Measurements from ENCODE around the gene PACSIN1.

GRCh38 chr6:34561227-34561530 is 95.3 kb downstream of the PACSIN1 start:
- TF ChIP-seq CTCF (conservative IDR thresholded peaks at IDR 0.05; ENCODE audit: low read depth, low read length) (no peak), EZH2 (IDR thresholded peaks at IDR 0.05; ENCODE audit: borderline replicate concordance, low read depth, low read length, poor library complexity, severe bottlenecking) (no peak)
